DOHH2 (cell line): ENCODE results near the gene SORL1-AS1.

ENCODE experiments used
- H3F3A ChIP-seq: fragments of 200-600 bp; sonication (generic), shearing (Covaris generic); 2 replicates; pipeline ENCODE4 v1.6.0; 2016; ENCODE audit warnings: antibody characterized with exemption, mild to moderate bottlenecking; ENCODE audit not compliant: control insufficient read depth, insufficient read depth
- H3K27ac ChIP-seq: fragments of 200-600 bp; sonication (generic); 2 replicates; pipeline ENCODE4 v1.5.1; 2014; ENCODE audit warnings: low read depth, mild to moderate bottlenecking, low read length, moderate library complexity
- H3K27me3 ChIP-seq: fragments of 200-600 bp; sonication (generic); 2 replicates; pipeline ENCODE4 v1.6.1; 2014; ENCODE audit warnings: mild to moderate bottlenecking, low read length, mixed read lengths; ENCODE audit not compliant: control insufficient read depth
- H3K36me3 ChIP-seq: fragments of 200-600 bp; sonication (generic); 2 replicates; pipeline ENCODE4 v1.6.1; 2014; ENCODE audit warnings: mild to moderate bottlenecking, low read length, moderate library complexity, mixed read lengths; ENCODE audit not compliant: control insufficient read depth
- H3K4me1 ChIP-seq: fragments of 200-600 bp; sonication (generic); 2 replicates; pipeline ENCODE4 v1.6.1; 2014; ENCODE audit warnings: mild to moderate bottlenecking, low read length, mixed read lengths; ENCODE audit not compliant: control insufficient read depth
- H3K4me2 ChIP-seq: fragments of 200-600 bp; sonication (generic); 2 replicates; pipeline ENCODE4 v1.6.0; 2014; ENCODE audit warnings: mild to moderate bottlenecking, low read length, moderate library complexity
- H3K4me3 ChIP-seq: fragments of 200-600 bp; sonication (generic); 2 replicates; pipeline ENCODE4 v1.5.1; 2014; ENCODE audit warnings: mild to moderate bottlenecking, low read length, mixed read lengths
- H3K79me2 ChIP-seq: fragments of 200-600 bp; sonication (generic); 2 replicates; pipeline ENCODE4 v1.6.1; 2014; ENCODE audit warnings: mild to moderate bottlenecking, low read length, mixed read lengths; ENCODE audit not compliant: control insufficient read depth
- H3K9me2 ChIP-seq: fragments of 200-600 bp; sonication (generic); replicated peaks from 2 replicates; pipeline ENCODE4 v1.6.1; 2014; ENCODE audit warnings: mild to moderate bottlenecking, low read length, mixed read lengths; ENCODE audit not compliant: control insufficient read depth
- H3K9me3 ChIP-seq: fragments of 200-600 bp; sonication (generic); 2 replicates; pipeline ENCODE4 v1.6.1; 2014; ENCODE audit warnings: antibody characterized with exemption, low read length, mixed read lengths; ENCODE audit not compliant: control insufficient read depth, insufficient read depth
- H4K20me1 ChIP-seq: fragments of 200-600 bp; sonication (generic); 2 replicates; pipeline ENCODE4 v1.6.0; 2014; ENCODE audit warnings: low read depth, mild to moderate bottlenecking, antibody characterized with exemption, low read length, moderate library complexity; ENCODE audit not compliant: control insufficient read depth, insufficient read depth
- CTCF ChIP-seq: fragments of 200-600 bp; sonication (generic); IDR thresholded peaks from one replicate; pipeline ENCODE4 v1.5.1; 2014; ENCODE audit warnings: antibody characterized with exemption, mild to moderate bottlenecking, low read depth, low read length; ENCODE audit not compliant: poor library complexity, severe bottlenecking
- EZH2phosphoT487 ChIP-seq: fragments of 200-600 bp; sonication (generic); IDR thresholded peaks from 2 replicates; pipeline ENCODE4 v1.6.1; 2017; ENCODE audit warnings: borderline replicate concordance, mild to moderate bottlenecking, antibody characterized with exemption, low read length, moderate library complexity, mixed read lengths

SORL1-AS1 gene

GRCh38 chr11:121476379-121477032 lies 23.7 kb upstream of the SORL1-AS1 start:
- no peak overlapping the region for H3K27ac ChIP-seq
- no peak overlapping the region for H3K4me2 ChIP-seq
- peaks cover 83% of the 10 kb centered on the region for H3K36me3 ChIP-seq
- H4K20me1 ChIP-seq: no peaks in the 10 kb centered on the region; the same call in 1 of the 2 replicates
- H3K9me3 ChIP-seq: no peaks in the 10 kb centered on the region
- H3K79me2 ChIP-seq: peaks cover 89% of the 10 kb centered on the region
- no peaks in the 10 kb centered on the region for H3K9me2 ChIP-seq
- H3K4me1 ChIP-seq: peaks cover 48% of the 10 kb centered on the region
- TF ChIP-seq EZH2phosphoT487 (no peak), CTCF (no peak)
- no peaks in the 10 kb centered on the region; the same call in 1 of the 2 replicates for H3F3A ChIP-seq
- no peaks in the 10 kb centered on the region for H3K27me3 ChIP-seq
- H3K4me3 ChIP-seq: no peak overlapping the region

GRCh38 chr11:121474680-121475079 lies 21.9 kb upstream of the SORL1-AS1 start:
- Histone ChIP-seq H3K27ac (no peak overlapping the region), H3K9me2 (no peaks in the 10 kb centered on the region), H3K4me2 (no peak overlapping the region), H3K79me2 (peaks cover 96% of the 10 kb centered on the region), H3K36me3 (peaks cover 95% of the 10 kb centered on the region), H3K9me3 (no peaks in the 10 kb centered on the region), H3K27me3 (no peaks in the 10 kb centered on the region), H3F3A (no peaks in the 10 kb centered on the region; the same call in 1 of the 2 replicates), H4K20me1 (peaks cover 6% of the 10 kb centered on the region), H3K4me3 (no peak overlapping the region), H3K4me1 (peaks cover 36% of the 10 kb centered on the region)
- TF ChIP-seq EZH2phosphoT487: no peak
- no peak for TF ChIP-seq CTCF

- H3F3A ChIP-seq: no peaks in the 10 kb centered on the region; the same call in 1 of the 2 replicates
- H3K4me1 ChIP-seq: peaks cover 35% of the 10 kb centered on the region
- H3K36me3 ChIP-seq: peaks cover 95% of the 10 kb centered on the region
- no peak overlapping the region for H3K27ac ChIP-seq
- no peak overlapping the region for H3K4me2 ChIP-seq
- H4K20me1 ChIP-seq: peaks cover 6% of the 10 kb centered on the region
- H3K9me2 ChIP-seq: no peaks in the 10 kb centered on the region
- H3K27me3 ChIP-seq: no peaks in the 10 kb centered on the region
- no peak overlapping the region for H3K4me3 ChIP-seq
- peaks cover 96% of the 10 kb centered on the region for H3K79me2 ChIP-seq
- H3K9me3 ChIP-seq: no peaks in the 10 kb centered on the region
- TF ChIP-seq CTCF (no peak), EZH2phosphoT487 (no peak)
Measured at GRCh38 chr11:121473064-121473777, 20.5 kb upstream of the SORL1-AS1 start.
